ENCODE results near the gene ZNF385A.

Gene ZNF385A

DNA sequence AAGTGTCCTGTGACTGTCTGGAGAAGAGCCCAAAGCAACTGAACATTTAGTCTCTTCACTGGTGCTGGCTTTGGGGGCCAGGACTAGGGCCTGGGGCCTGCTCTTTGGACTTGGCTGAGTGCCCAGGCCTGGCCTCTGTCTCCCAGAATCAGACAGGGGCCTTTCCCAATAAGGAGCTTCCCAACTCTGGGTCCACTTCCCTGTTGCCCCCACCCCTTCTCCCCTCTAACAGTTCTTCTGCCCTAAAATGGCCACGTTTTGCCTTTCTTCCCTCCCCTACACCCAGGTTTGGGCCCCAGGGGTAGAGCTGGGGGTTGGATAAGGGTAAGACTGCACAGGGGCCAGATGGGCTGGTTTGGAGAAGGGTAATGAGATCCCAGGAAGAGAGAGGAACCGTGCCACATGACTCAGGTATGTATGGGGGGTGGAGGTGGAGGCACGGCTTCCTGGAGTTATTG lies 44.5 kb upstream of the ZNF385A start:
- no peaks in the 10 kb centered on the region for H3K79me1 ChIP-seq (ENCODE audit: low read length)
- no peak overlapping the region for H3K4me3 ChIP-seq (ENCODE audit: low read depth, low read length)
- no peaks in the 10 kb centered on the region for H3K27me3 ChIP-seq (ENCODE audit: insufficient read depth, low read length)
- peak in 1 of 2 donors; percentile 40 for DNase-seq
- H3K23ac ChIP-seq (ENCODE audit: low read length) = no peak overlapping the region
- no peaks in the 10 kb centered on the region for H3K79me2 ChIP-seq (ENCODE audit: control insufficient read depth, insufficient read depth, low read length, poor library complexity)
- H3K9me3 ChIP-seq (ENCODE audit: insufficient read depth, low read depth, low read length) = no peaks in the 10 kb centered on the region
- no peak overlapping the region for H3K9ac ChIP-seq (ENCODE audit: low read length)
- no peak overlapping the region for H4K91ac ChIP-seq (ENCODE audit: low read depth, low read length)
- H2AFZ ChIP-seq (ENCODE audit: insufficient read depth, low read length, poor library complexity) = no peak overlapping the region
- H3K36me3 ChIP-seq (ENCODE audit: control insufficient read depth in 1 of 2, insufficient read depth in 2 of 2, low read length in 2 of 2) = no peaks in the 10 kb centered on the region
- no peak overlapping the region for H3K4me2 ChIP-seq (ENCODE audit: low read length)
- no peak overlapping the region for H3K18ac ChIP-seq (ENCODE audit: low read length)
- WGBS (ENCODE audit: extremely low coverage, insufficient coverage, insufficient read length) = no CpG with 5 or more reads among the region's 3 CpGs
- no peak overlapping the region for H3K27ac ChIP-seq (ENCODE audit: low read depth, low read length)
- no peak overlapping the region for H4K8ac ChIP-seq (ENCODE audit: low read depth, low read length)
- no peak overlapping the region for H4K12ac ChIP-seq (ENCODE audit: low read depth, low read length)
- no peak overlapping the region for H3K14ac ChIP-seq (ENCODE audit: low read length)
- H3K4me1 ChIP-seq (ENCODE audit: control insufficient read depth in 1 of 2, insufficient read depth in 2 of 2, low read length in 2 of 2) = peaks cover 7 to 11% of the 10 kb centered on the region in 2 experiments
- H2BK12ac ChIP-seq (ENCODE audit: low read length) = no peak overlapping the region
- no peak overlapping the region for H3K4ac ChIP-seq (ENCODE audit: low read depth, low read length)
- no peak overlapping the region for H2BK5ac ChIP-seq (ENCODE audit: low read depth, low read length, poor library complexity)
- H2BK120ac ChIP-seq (ENCODE audit: insufficient read depth, low read length, poor library complexity) = no peak overlapping the region
- no peak overlapping the region for H2AK5ac ChIP-seq (ENCODE audit: low read length)

DNA sequence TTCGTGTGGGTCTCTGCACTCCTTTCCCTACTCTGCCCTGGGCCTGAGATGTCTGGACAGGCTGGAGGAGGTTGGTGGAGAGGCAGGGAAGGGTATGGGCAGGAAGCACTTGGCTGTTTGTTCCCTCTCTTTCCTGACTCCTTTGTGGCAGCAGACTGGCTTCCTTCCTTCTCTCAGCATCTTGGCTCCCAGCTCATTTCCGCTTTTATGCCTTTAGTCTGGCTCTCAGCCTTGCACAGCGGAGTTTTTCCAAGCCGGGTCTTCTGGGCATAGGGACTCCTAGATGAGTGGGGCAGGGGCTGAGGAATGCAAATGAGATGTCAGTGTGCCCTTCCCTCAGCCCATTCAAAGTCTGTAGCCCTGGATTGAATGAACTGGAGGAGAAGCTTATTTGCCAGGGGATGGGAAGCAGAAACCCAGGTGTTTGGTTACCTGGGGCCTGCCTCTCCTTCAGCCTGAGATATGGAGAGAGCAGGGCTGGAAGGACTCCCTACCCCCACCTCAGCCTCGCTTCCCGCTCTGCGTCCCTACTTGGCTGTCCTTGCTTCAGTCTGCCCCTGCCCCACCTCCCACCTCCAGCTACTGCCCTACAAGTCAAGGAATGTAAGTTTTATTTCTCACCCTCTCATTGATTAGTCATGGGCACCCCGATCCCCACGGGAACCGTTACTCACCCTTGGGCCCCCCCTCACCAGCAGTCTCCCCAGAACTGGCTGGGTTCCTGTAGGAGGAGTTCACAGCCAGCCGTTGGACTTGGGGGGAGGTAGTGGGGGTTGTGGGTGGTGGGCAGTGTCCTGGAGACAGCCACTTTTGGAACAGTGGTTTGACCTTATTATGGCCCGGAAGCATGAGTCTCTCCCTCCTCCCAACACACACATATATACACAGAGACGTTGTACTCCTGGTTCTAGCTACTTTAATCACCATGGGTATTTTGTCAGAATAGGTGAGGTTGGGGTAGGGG lies 43.8 kb upstream of the ZNF385A start:
- no peak overlapping the region for H3K23ac ChIP-seq (ENCODE audit: low read length)
- no peak overlapping the region for H3K4me2 ChIP-seq (ENCODE audit: low read length)
- no peaks in the 10 kb centered on the region for H3K27me3 ChIP-seq (ENCODE audit: insufficient read depth, low read length)
- H3K4me3 ChIP-seq (ENCODE audit: low read depth, low read length) = no peak overlapping the region
- H2AFZ ChIP-seq (ENCODE audit: insufficient read depth, low read length, poor library complexity) = no peak overlapping the region
- no peak for DNase-seq
- no peak overlapping the region for H2BK12ac ChIP-seq (ENCODE audit: low read length)
- no peak overlapping the region for H2BK5ac ChIP-seq (ENCODE audit: low read depth, low read length, poor library complexity)
- H4K8ac ChIP-seq (ENCODE audit: low read depth, low read length) = no peak overlapping the region
- H4K12ac ChIP-seq (ENCODE audit: low read depth, low read length) = no peak overlapping the region
- no peak overlapping the region for H2BK120ac ChIP-seq (ENCODE audit: insufficient read depth, low read length, poor library complexity)
- no peak overlapping the region for H3K9ac ChIP-seq (ENCODE audit: low read length)
- no peaks in the 10 kb centered on the region for H3K79me1 ChIP-seq (ENCODE audit: low read length)
- H3K4me1 ChIP-seq (ENCODE audit: control insufficient read depth in 1 of 2, insufficient read depth in 2 of 2, low read length in 2 of 2) = peaks cover 8 to 13% of the 10 kb centered on the region in 2 experiments
- no peaks in the 10 kb centered on the region for H3K36me3 ChIP-seq (ENCODE audit: control insufficient read depth in 1 of 2, insufficient read depth in 2 of 2, low read length in 2 of 2)
- H3K18ac ChIP-seq (ENCODE audit: low read length) = no peak overlapping the region
- peak overlapping the region; percentile 13 for H4K91ac ChIP-seq (ENCODE audit: low read depth, low read length)
- H3K14ac ChIP-seq (ENCODE audit: low read length) = no peak overlapping the region
- no CpG with 5 or more reads among the region's 13 CpGs for WGBS (ENCODE audit: extremely low coverage, insufficient coverage, insufficient read length)
- H3K4ac ChIP-seq (ENCODE audit: low read depth, low read length) = no peak overlapping the region
- no peaks in the 10 kb centered on the region for H3K9me3 ChIP-seq (ENCODE audit: insufficient read depth, low read depth, low read length)
- H3K27ac ChIP-seq (ENCODE audit: low read depth, low read length) = no peak overlapping the region
- no peaks in the 10 kb centered on the region for H3K79me2 ChIP-seq (ENCODE audit: control insufficient read depth, insufficient read depth, low read length, poor library complexity)
- H2AK5ac ChIP-seq (ENCODE audit: low read length) = no peak overlapping the region

- no peak overlapping the region for H2BK120ac ChIP-seq (ENCODE audit: insufficient read depth, low read length, poor library complexity)
- H2BK5ac ChIP-seq (ENCODE audit: low read depth, low read length, poor library complexity) = no peak overlapping the region
- H3K27ac ChIP-seq (ENCODE audit: low read depth, low read length) = no peak overlapping the region
- H3K9me3 ChIP-seq (ENCODE audit: insufficient read depth, low read depth, low read length) = no peaks in the 10 kb centered on the region
- no peak overlapping the region for H2AK5ac ChIP-seq (ENCODE audit: low read length)
- no peaks in the 10 kb centered on the region for H3K36me3 ChIP-seq (ENCODE audit: control insufficient read depth in 1 of 2, insufficient read depth in 2 of 2, low read length in 2 of 2)
- H4K12ac ChIP-seq (ENCODE audit: low read depth, low read length) = no peak overlapping the region
- H2BK12ac ChIP-seq (ENCODE audit: low read length) = no peak overlapping the region
- H3K4me3 ChIP-seq (ENCODE audit: low read depth, low read length) = no peak overlapping the region
- DNase-seq = no peak
- H3K9ac ChIP-seq (ENCODE audit: low read length) = no peak overlapping the region
- no peaks in the 10 kb centered on the region for H3K79me1 ChIP-seq (ENCODE audit: low read length)
- no CpG with 5 or more reads among the region's 4 CpGs for WGBS (ENCODE audit: extremely low coverage, insufficient coverage, insufficient read length)
- H3K18ac ChIP-seq (ENCODE audit: low read length) = no peak overlapping the region
- H3K4me1 ChIP-seq (ENCODE audit: control insufficient read depth in 1 of 2, insufficient read depth in 2 of 2, low read length in 2 of 2) = peaks cover 5 to 11% of the 10 kb centered on the region in 2 experiments
- no peaks in the 10 kb centered on the region for H3K27me3 ChIP-seq (ENCODE audit: insufficient read depth, low read length)
- H3K23ac ChIP-seq (ENCODE audit: low read length) = no peak overlapping the region
- H4K8ac ChIP-seq (ENCODE audit: low read depth, low read length) = no peak overlapping the region
- no peak overlapping the region for H4K91ac ChIP-seq (ENCODE audit: low read depth, low read length)
- no peak overlapping the region for H3K4me2 ChIP-seq (ENCODE audit: low read length)
- no peaks in the 10 kb centered on the region for H3K79me2 ChIP-seq (ENCODE audit: control insufficient read depth, insufficient read depth, low read length, poor library complexity)
- no peak overlapping the region for H3K4ac ChIP-seq (ENCODE audit: low read depth, low read length)
- no peak overlapping the region for H2AFZ ChIP-seq (ENCODE audit: insufficient read depth, low read length, poor library complexity)
- H3K14ac ChIP-seq (ENCODE audit: low read length) = no peak overlapping the region
These were observed 42.6 kb upstream of the ZNF385A start for GRCh38 chr12:54427106-54427505.

DNA sequence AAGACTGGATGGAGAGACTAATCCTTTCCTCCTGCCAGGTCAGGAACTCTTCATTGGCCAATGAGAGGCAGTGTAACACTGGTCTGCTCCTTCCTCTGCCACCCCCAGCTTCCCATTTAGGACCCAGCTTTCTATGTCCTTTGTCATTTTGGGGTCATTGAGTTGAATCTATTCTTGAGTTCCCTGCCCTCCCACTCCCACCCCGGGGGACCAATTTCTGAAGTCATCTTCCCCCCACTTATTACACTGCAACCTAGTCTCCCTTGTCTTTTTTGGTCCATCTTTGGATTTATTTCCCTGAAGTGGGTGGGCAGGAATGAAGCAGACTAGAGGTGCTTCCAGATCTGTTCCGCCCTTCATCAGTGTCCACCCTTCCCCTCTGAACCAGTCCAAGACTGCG lies 42.2 kb upstream of the ZNF385A start:
- Histone ChIP-seq H3K9me3 (ENCODE audit: insufficient read depth, low read depth, low read length) (no peaks in the 10 kb centered on the region), H3K14ac (ENCODE audit: low read length) (no peak overlapping the region), H3K4me2 (ENCODE audit: low read length) (no peak overlapping the region), H2BK5ac (ENCODE audit: low read depth, low read length, poor library complexity) (no peak overlapping the region), H3K36me3 (ENCODE audit: control insufficient read depth in 1 of 2, insufficient read depth in 2 of 2, low read length in 2 of 2) (no peaks in the 10 kb centered on the region), H3K18ac (ENCODE audit: low read length) (no peak overlapping the region), H3K27ac (ENCODE audit: low read depth, low read length) (no peak overlapping the region), H3K4me1 (ENCODE audit: control insufficient read depth in 1 of 2, insufficient read depth in 2 of 2, low read length in 2 of 2) (peaks cover 2 to 9% of the 10 kb centered on the region in 2 experiments), H3K9ac (ENCODE audit: low read length) (no peak overlapping the region), H2BK12ac (ENCODE audit: low read length) (no peak overlapping the region), H3K79me2 (ENCODE audit: control insufficient read depth, insufficient read depth, low read length, poor library complexity) (no peaks in the 10 kb centered on the region), H4K91ac (ENCODE audit: low read depth, low read length) (no peak overlapping the region), H2AK5ac (ENCODE audit: low read length) (no peak overlapping the region), H4K8ac (ENCODE audit: low read depth, low read length) (no peak overlapping the region), H2BK120ac (ENCODE audit: insufficient read depth, low read length, poor library complexity) (no peak overlapping the region), H3K27me3 (ENCODE audit: insufficient read depth, low read length) (no peaks in the 10 kb centered on the region), H3K4ac (ENCODE audit: low read depth, low read length) (no peak overlapping the region), H3K4me3 (ENCODE audit: low read depth, low read length) (no peak overlapping the region), H3K23ac (ENCODE audit: low read length) (no peak overlapping the region), H4K12ac (ENCODE audit: low read depth, low read length) (no peak overlapping the region), H3K79me1 (ENCODE audit: low read length) (no peaks in the 10 kb centered on the region), H2AFZ (ENCODE audit: insufficient read depth, low read length, poor library complexity) (no peak overlapping the region)
- DNase-seq = no peak
- no CpG with 5 or more reads among the region's 3 CpGs for WGBS (ENCODE audit: extremely low coverage, insufficient coverage, insufficient read length)
